ENCODE measurements around the gene EVC. TPM values are rescaled to one million over a fixed set of nuclear protein-coding genes. Genes with fewer than 3 reads are reported as not detected.
"Not testable (repeated sequence)": the region's sequence is repeated elsewhere in the genome, so short reads cannot be mapped to it uniquely, and the experiment has no call there.

The EVC gene
- total and polyA plus RNA-seq, 2 experiments from 2014 or later, result 2.5 to 45.3 TPM

DNA sequence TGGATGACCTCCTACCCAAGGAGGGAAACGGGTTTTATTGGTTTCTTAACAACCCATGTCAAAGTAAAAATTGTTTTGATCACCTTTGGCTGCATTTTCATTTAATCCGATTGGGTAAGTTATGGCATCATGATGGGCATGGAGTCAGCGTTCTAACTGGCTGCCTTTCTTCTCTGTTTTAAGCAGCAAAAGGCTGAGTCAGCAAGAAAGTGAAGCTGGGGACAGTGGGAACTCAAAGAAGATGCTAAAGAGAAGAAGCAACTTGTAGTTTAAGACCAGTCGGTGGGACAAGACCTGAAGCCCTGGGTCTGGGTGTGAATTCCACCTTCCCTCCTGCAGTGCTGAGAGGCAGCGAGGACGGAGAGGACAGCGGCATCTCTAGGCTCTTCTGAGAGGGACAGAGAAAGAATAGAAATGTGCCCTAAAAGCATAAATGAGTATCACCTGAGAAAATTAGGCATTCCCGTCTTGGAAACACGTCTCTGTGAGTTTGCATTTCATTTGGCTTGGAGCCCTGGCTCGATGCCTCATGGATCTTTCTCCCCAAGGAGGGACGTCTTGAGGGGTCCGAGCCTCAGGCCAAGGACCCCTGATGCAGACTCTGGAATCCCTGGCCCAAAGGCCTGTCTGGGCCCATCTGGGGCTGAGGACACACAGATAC, 99.9 kb downstream of the EVC start:
- peaks cover 2% of the 10 kb centered on the region for H3K36me3 ChIP-seq
- no peak overlapping the region for H3K27ac ChIP-seq
- DNase-seq (ENCODE audit: low read depth in 1 of 2, low spot score in 1 of 2), result no peak
- no peaks in the 10 kb centered on the region for H3K9me3 ChIP-seq (ENCODE audit: low read depth)
- TF ChIP-seq, protein P1, sequence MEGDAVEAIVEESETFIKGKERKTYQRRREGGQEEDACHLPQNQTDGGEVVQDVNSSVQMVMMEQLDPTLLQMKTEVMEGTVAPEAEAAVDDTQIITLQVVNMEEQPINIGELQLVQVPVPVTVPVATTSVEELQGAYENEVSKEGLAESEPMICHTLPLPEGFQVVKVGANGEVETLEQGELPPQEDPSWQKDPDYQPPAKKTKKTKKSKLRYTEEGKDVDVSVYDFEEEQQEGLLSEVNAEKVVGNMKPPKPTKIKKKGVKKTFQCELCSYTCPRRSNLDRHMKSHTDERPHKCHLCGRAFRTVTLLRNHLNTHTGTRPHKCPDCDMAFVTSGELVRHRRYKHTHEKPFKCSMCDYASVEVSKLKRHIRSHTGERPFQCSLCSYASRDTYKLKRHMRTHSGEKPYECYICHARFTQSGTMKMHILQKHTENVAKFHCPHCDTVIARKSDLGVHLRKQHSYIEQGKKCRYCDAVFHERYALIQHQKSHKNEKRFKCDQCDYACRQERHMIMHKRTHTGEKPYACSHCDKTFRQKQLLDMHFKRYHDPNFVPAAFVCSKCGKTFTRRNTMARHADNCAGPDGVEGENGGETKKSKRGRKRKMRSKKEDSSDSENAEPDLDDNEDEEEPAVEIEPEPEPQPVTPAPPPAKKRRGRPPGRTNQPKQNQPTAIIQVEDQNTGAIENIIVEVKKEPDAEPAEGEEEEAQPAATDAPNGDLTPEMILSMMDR (IDR thresholded peaks at IDR 0.05; ENCODE audit: low read depth, low read length), result no peak
- no peak overlapping the region for H3K4me3 ChIP-seq
- no peaks in the 10 kb centered on the region for H3K4me1 ChIP-seq (ENCODE audit: low read depth)
- no peaks in the 10 kb centered on the region for H3K27me3 ChIP-seq

DNA sequence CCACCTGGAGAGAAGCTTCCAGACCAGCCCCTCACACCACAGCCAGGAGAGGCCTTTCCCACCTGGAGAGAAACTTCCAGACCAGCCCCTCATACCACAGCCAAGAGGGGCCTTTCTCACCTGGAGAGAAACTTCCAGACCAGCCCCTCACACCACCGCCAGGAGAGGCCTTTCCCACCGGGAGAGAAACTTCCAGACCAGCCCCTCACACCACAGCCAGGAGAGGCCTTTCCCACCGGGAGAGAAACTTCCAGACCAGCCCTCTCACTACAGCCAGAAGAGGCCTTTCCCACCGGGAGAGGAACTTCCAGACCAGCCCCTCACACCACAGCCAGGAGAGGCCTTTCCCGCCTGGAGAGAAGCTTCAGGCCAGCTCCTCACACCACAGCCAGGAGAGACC, 101.1 kb downstream of the EVC start:
- H3K4me1 ChIP-seq (ENCODE audit: low read depth); DNase-seq (ENCODE audit: low read depth in 1 of 2, low spot score in 1 of 2); H3K9me3 ChIP-seq (ENCODE audit: low read depth); H3K27me3 ChIP-seq; H3K4me3 ChIP-seq; H3K27ac ChIP-seq; H3K36me3 ChIP-seq: not testable (repeated sequence)

DNA sequence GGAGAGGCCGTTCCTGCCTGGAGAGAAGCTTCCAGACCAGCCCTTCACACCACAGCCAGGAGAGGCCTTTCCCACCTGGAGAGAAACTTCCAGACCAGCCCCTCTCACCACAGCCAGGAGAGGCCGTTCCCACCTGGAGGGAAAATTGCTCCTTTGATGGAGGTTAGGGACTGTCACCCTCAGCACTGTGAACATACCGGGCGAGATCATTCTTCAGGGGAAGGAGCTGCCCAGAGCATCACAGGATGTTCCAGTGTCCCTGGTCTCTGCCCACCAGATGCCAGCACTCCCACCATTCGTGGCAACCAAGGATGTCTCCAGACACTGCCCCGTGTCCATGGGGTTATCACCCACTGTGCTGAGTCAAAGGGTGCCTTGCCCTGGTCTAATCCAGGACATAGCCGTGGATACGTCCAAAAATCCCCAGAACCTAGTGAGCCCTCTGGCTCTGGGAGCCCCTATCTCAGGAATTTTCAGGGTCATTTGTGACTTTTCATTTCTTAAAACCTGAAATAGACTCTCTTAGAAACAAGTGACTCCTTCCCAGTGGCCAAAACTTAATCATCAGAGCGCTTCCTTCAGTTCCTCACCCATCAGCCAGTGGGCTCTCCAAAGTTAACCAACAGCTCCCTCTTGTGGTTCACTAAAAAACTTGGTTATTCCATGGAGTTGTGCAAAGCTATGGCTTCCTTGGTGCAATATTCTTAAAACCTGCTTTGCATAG, 101.7 kb downstream of the EVC start:
- H3K36me3 ChIP-seq, result peaks cover 2% of the 10 kb centered on the region
- H3K27me3 ChIP-seq, result no peaks in the 10 kb centered on the region
- peak; percentile 75 to 84 for DNase-seq (ENCODE audit: low read depth in 1 of 2, low spot score in 1 of 2)
- no peak overlapping the region for H3K4me3 ChIP-seq
- H3K9me3 ChIP-seq (ENCODE audit: low read depth), result no peaks in the 10 kb centered on the region
- H3K4me1 ChIP-seq (ENCODE audit: low read depth), result no peaks in the 10 kb centered on the region
- TF ChIP-seq, protein P1 (IDR thresholded peaks at IDR 0.05; ENCODE audit: low read depth, low read length), result peak; percentile 74
- H3K27ac ChIP-seq, result no peak overlapping the region

DNA sequence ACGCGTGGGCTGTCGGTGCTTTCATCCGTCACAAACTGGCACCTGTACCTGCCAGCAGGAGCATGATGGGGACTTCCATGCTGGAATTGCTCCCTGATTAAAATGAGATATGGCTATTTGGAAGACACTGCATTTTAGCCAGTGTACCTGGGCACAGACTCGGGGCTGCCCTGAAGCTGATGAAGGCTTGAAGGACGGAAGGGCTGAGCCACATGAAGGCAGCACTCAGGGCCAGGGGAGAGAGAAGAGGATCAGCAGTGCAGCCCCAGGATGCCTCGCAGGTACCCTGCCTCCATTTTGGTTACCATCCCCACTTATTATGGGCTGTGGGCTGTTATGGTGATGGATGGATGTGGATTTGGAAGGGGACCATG, 102.9 kb downstream of the EVC start:
- H3K27me3 ChIP-seq, result no peaks in the 10 kb centered on the region
- TF ChIP-seq, protein P1 (IDR thresholded peaks at IDR 0.05; ENCODE audit: low read depth, low read length), result no peak
- H3K9me3 ChIP-seq (ENCODE audit: low read depth), result no peaks in the 10 kb centered on the region
- H3K4me1 ChIP-seq (ENCODE audit: low read depth), result no peaks in the 10 kb centered on the region
- no peak overlapping the region for H3K4me3 ChIP-seq
- H3K36me3 ChIP-seq, result peaks cover 2% of the 10 kb centered on the region
- DNase-seq (ENCODE audit: low read depth in 1 of 2, low spot score in 1 of 2), result no peak
- H3K27ac ChIP-seq, result no peak overlapping the region

DNA sequence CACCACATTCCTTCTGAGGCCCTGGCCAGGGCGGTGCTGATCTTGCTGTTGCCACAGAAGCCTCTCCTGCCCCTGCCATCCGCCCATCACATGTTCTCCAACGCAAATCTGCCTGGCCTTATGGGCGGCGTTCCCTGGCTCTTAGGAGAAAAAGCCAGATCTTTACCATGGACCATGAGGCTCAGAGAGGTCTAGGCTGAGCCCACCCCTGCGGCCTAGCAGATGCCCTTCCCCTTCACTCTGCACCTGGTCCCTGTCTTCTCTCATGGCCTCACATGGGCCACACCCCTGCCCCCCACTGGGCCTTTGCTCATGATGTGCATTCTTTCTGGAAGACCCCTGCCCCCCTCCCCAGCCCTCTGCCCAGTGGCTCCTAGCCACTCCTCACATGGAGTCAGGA, 103.4 kb downstream of the EVC start:
- Histone ChIP-seq H3K36me3 (peaks cover 2% of the 10 kb centered on the region), H3K9me3 (ENCODE audit: low read depth) (no peaks in the 10 kb centered on the region), H3K4me1 (ENCODE audit: low read depth) (no peaks in the 10 kb centered on the region), H3K27me3 (no peaks in the 10 kb centered on the region), H3K27ac (no peak overlapping the region), H3K4me3 (no peak overlapping the region)
- DNase-seq (ENCODE audit: low read depth in 1 of 2, low spot score in 1 of 2), result no peak
- TF ChIP-seq, protein P1 (IDR thresholded peaks at IDR 0.05; ENCODE audit: low read depth, low read length), result no peak

DNA sequence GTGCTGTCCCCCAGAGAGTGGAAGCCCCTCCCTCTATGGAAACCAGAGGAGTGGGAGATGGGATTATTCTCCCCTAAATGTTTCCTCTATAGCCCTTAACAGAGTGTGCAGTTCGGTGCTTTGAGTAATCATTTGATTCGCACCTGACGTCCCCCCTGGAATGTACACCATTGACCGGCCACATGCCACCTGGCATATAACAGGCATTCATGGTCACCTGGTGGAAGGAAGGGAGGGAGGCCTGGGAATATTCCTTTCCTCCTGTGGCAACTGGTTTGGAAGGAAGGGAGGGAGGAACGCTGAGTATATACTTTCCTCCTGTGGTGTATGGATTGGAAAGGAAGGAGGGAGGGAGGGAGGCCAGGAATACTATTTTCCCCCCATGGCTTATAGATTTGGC, 104.6 kb downstream of the EVC start:
- no peak overlapping the region for H3K4me3 ChIP-seq
- H3K27ac ChIP-seq, result no peak overlapping the region
- H3K4me1 ChIP-seq (ENCODE audit: low read depth), result no peaks in the 10 kb centered on the region
- DNase-seq (ENCODE audit: low read depth in 1 of 2, low spot score in 1 of 2), result no peak
- H3K27me3 ChIP-seq, result no peaks in the 10 kb centered on the region
- H3K9me3 ChIP-seq (ENCODE audit: low read depth), result no peaks in the 10 kb centered on the region
- peaks cover 2% of the 10 kb centered on the region for H3K36me3 ChIP-seq
- TF ChIP-seq, protein P1 (IDR thresholded peaks at IDR 0.05; ENCODE audit: low read depth, low read length), result no peak

All from cardiac muscle cell (in vitro differentiated cells and primary cell).